Measurements from ENCODE around the gene IFT74. TPM values are rescaled to one million over a fixed set of nuclear protein-coding genes. Genes with fewer than 3 reads are reported as not detected.
A peak's percentile ranks its signal among the peaks of the same experiment; 100 is the strongest.

The IFT74 gene
- total RNA-seq, 1 donor from 2014 or later, result 17.0 TPM

DNA sequence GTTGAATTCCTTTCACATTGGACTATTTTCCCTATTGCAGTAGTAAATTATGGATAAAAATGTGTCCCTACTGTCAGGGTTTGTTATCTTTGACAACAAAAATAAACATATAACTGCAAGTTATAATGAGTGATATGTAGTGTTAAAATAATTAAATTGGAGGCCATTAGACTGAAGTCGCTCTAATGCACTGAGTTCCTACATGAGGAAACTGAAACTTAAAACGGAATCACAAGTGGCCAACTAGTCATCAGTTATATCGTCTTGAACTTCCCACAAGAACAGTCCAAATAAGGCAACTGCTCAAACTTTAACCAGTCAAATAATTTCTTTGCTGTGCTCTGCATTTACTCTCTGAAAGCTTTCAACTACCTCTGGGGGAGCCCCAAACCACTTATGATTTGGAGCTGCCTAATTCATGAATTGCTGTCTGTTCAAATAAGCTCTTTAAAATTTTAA lies 2.1 kb upstream of the IFT74 start:
- no peaks in the 10 kb centered on the region for H3K27me3 Mint-ChIP-seq (ENCODE audit: unreplicated experiment)
- DNase-seq (ENCODE audit: extremely low spot score, unreplicated experiment), result no peak
- TF ChIP-seq, protein P1, sequence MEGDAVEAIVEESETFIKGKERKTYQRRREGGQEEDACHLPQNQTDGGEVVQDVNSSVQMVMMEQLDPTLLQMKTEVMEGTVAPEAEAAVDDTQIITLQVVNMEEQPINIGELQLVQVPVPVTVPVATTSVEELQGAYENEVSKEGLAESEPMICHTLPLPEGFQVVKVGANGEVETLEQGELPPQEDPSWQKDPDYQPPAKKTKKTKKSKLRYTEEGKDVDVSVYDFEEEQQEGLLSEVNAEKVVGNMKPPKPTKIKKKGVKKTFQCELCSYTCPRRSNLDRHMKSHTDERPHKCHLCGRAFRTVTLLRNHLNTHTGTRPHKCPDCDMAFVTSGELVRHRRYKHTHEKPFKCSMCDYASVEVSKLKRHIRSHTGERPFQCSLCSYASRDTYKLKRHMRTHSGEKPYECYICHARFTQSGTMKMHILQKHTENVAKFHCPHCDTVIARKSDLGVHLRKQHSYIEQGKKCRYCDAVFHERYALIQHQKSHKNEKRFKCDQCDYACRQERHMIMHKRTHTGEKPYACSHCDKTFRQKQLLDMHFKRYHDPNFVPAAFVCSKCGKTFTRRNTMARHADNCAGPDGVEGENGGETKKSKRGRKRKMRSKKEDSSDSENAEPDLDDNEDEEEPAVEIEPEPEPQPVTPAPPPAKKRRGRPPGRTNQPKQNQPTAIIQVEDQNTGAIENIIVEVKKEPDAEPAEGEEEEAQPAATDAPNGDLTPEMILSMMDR (IDR thresholded peaks at IDR 0.05), result no peak
- H3K4me1 Mint-ChIP-seq (ENCODE audit: unreplicated experiment), result peaks cover 24% of the 10 kb centered on the region
- no peak overlapping the region for H3K27ac Mint-ChIP-seq (ENCODE audit: unreplicated experiment)
- H3K36me3 Mint-ChIP-seq (ENCODE audit: unreplicated experiment), result no peaks in the 10 kb centered on the region
- H3K9me3 Mint-ChIP-seq (ENCODE audit: unreplicated experiment), result no peaks in the 10 kb centered on the region
- H3K4me3 Mint-ChIP-seq (ENCODE audit: unreplicated experiment), result no peak overlapping the region

DNA sequence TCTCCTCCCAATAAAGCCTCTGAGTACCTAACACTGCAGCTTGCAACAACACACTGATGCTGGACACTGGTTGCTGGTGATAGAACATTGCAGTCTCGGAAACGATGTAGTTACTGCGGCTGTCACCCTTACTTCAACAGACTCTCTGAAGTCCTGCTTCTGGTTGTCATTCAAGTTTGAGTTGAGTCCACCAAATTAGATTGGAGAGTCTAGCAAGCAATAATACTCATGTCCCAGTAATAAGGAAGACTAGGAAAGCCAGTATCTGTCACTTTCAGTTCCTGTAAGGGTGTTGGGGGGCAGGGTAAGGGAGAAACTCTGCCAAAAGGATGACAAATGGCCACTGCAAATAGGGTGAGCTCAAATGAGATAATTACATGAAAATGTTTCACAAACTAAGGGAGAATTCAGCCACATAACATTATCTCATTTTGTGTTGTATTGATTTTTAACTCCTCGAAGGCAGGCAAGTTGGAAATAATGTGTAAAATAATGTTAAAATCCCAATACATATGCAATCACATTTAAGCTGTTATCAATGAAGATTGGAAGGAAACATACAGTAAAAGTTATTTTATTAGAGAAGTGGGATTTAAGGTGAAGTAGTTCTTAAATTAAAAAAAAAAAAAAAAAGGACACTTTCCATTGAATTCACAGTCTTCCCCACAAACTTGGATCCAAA lies 849 bp upstream of the IFT74 start:
- no peaks in the 10 kb centered on the region for H3K9me3 Mint-ChIP-seq (ENCODE audit: unreplicated experiment)
- peak overlapping the region; percentile 91 for H3K4me3 Mint-ChIP-seq (ENCODE audit: unreplicated experiment)
- peaks cover 24% of the 10 kb centered on the region for H3K4me1 Mint-ChIP-seq (ENCODE audit: unreplicated experiment)
- H3K36me3 Mint-ChIP-seq (ENCODE audit: unreplicated experiment), result no peaks in the 10 kb centered on the region
- H3K27ac Mint-ChIP-seq (ENCODE audit: unreplicated experiment), result peak overlapping the region; percentile 99
- DNase-seq (ENCODE audit: extremely low spot score, unreplicated experiment), result no peak
- TF ChIP-seq, protein P1 (IDR thresholded peaks at IDR 0.05), result no peak
- no peaks in the 10 kb centered on the region for H3K27me3 Mint-ChIP-seq (ENCODE audit: unreplicated experiment)

DNA sequence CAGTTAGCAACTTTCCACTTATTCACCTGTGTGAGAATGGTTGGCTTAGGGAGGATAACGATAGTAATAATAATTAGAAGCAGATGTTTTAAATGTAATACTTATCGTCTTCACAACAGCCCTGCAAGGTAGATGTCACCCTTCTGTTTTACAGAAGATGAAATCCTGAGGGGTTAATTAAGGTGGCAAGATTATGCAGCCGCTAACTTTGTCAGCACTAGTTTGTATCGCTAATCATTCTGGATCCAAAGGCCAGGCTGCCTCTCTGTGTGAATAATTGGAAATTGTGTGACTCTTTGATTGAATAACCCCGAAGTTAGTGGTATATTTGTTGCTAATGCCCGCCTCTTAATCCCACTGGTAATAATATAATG lies 635 bp downstream of the IFT74 start:
- Mint-ChIP-seq H3K27ac (ENCODE audit: unreplicated experiment) (peak overlapping the region; percentile 99), H3K9me3 (ENCODE audit: unreplicated experiment) (no peaks in the 10 kb centered on the region), H3K4me3 (ENCODE audit: unreplicated experiment) (peak overlapping the region; percentile 91), H3K27me3 (ENCODE audit: unreplicated experiment) (no peaks in the 10 kb centered on the region), H3K36me3 (ENCODE audit: unreplicated experiment) (no peaks in the 10 kb centered on the region), H3K4me1 (ENCODE audit: unreplicated experiment) (peaks cover 29% of the 10 kb centered on the region)
- TF ChIP-seq, protein P1 (IDR thresholded peaks at IDR 0.05), result no peak
- no peak for DNase-seq (ENCODE audit: extremely low spot score, unreplicated experiment)

DNA sequence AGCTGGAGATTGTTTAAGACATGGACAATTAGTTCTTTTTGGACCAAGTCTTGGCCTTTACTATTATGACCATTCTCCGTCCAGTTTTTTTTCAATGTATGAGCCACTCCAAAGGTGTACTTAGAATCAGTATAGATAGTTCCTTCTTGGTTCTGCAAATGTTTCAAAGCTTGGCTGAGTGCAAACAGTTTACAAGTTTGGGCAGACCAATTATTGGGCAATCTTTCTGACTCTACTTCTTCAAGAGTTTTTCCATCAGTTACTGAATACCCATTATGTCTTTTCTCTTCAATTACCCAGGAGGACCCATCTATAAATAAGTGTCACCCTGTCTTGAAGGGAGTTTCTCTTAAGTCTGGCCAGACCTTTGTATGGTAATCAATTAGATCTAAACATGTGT lies 15.5 kb downstream of the IFT74 start:
- peaks cover 13% of the 10 kb centered on the region for H3K36me3 Mint-ChIP-seq (ENCODE audit: unreplicated experiment)
- TF ChIP-seq, protein P1 (IDR thresholded peaks at IDR 0.05), result no peak

DNA sequence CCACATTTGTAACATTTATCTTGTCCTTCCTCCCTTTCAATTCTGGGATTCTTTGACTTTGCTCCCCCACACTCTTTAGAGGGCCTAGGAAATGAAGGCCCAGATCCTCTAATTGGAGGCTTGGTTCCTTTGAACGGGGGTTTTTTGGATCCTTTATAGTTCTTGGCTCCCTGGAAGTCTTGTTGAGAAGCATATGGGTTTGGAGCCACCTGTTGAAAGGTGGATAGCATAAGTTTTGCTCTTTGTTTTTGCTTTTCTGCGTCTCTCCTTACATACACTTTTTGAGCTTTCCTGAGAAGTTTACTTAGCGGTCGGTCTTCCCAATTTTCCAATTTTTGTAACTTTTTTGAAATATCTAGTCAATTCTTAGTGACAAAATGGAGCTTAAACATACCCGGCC lies 17.8 kb downstream of the IFT74 start:
- peaks cover 5% of the 10 kb centered on the region for H3K36me3 Mint-ChIP-seq (ENCODE audit: unreplicated experiment)
- H3K4me1 Mint-ChIP-seq (ENCODE audit: unreplicated experiment), result peaks cover 15% of the 10 kb centered on the region
- H3K4me3 Mint-ChIP-seq (ENCODE audit: unreplicated experiment), result no peak overlapping the region
- peaks cover 12% of the 10 kb centered on the region for H3K9me3 Mint-ChIP-seq (ENCODE audit: unreplicated experiment)
- no peaks in the 10 kb centered on the region for H3K27me3 Mint-ChIP-seq (ENCODE audit: unreplicated experiment)
- H3K27ac Mint-ChIP-seq (ENCODE audit: unreplicated experiment), result no peak overlapping the region
- DNase-seq (ENCODE audit: extremely low spot score, unreplicated experiment), result no peak
- TF ChIP-seq, protein P1 (IDR thresholded peaks at IDR 0.05), result no peak

More for the DNA sequence above, 15.5 kb downstream of the IFT74 start:
- Mint-ChIP-seq H3K27ac (ENCODE audit: unreplicated experiment) (no peak overlapping the region), H3K9me3 (ENCODE audit: unreplicated experiment) (peaks cover 21% of the 10 kb centered on the region), H3K4me3 (ENCODE audit: unreplicated experiment) (no peak overlapping the region), H3K27me3 (ENCODE audit: unreplicated experiment) (no peaks in the 10 kb centered on the region), H3K4me1 (ENCODE audit: unreplicated experiment) (peaks cover 14% of the 10 kb centered on the region)
- DNase-seq (ENCODE audit: extremely low spot score, unreplicated experiment), result no peak
